HG03039 (cell line): ENCODE results near the gene MYO10.

Experiments
- ATAC-seq: cut with Tn5 transposase; IDR thresholded peaks from one replicate; pipeline ENCODE4 v1.9.1; 2021; ENCODE audit warnings: mild to moderate bottlenecking, moderate library complexity; ENCODE audit not compliant: unreplicated experiment

Gene MYO10

DNA sequence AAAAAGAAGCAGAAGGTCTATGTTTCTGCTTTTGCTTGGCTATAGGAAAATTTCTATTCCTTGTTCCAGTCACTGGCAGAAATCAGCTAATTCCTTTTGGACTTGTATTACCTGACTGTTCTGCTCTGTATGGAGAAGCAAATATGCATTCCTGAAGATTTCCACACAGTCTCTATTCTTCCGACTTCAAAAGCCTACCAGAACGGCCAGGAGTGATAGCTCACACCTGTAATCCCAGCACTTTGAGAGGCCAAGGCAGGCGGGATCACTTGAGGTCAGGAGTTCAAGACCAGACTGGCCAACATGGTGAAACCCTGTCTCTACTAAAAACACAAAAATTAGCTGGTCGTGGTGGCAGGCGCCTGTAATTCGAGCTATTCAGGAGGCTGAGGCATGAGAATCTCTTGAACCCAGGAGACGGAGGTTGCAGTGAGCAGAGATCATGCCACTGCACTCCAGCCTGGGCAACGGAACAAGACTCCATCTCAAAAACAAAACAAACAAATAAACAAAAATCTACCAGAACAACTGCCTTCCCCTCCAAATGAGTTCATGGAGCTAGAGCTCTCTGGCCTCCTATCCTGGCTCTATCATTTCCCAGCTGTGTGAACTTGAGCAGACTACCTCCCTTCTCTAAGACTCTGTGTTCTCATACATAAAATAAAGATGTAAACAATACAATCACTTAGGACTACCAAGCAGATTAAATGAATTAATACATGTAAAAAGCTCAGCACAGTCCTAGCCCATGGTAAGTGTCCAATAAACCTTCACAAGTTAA, 17.0 kb downstream of the MYO10 start:
- no peak for ATAC-seq

DNA sequence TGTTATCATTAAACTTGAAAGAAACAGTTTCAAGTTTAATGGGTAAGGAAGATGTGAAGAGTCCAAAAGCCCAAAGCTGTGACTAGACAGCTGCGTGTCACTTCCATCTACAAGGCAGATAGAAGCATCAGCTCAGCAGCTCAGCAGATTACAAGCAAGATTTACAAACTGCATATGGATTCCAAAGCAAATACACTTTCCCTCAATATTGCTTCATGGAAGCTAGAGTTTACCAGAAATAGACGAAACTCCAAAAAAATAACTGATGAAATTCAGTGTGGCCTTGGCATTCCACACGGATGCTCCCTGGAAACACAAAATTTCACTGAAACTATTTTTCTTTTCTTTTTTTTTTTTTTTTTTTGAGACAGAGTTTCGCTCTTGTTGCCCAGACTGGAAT, 17.9 kb downstream of the MYO10 start:
- no peak for ATAC-seq

DNA sequence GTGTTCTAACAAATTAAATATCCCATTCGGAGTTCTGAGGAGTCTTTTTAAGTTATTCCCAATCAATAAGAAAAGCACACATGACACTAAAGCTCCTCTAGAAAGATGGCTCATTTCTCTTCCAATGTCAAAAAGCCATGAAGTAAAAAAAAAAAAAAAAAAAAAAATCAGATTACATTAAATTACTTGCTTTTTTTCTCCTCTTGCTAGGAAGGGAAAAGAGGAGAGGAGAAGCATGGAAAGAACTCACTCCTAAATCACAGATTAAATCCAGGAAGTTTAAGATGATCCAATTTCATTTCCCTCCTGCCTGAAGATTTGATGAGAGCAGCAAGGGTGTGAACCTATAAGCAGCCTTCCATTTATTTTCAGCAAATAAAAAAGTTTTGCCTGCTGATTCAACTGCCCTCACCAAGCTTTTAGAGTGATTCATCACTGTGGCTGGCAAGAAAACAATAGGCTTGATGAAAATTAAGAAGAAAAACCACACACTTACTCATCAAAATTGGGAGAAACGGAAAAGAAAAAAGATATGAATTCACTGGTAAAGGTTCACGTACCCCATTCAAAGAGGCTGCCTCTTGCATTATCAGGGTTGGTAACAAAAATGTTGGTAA, 19.7 kb downstream of the MYO10 start:
- no peak for ATAC-seq

- ATAC-seq = no peak
Measured at GRCh38 chr5:16914584-16914983, 21.5 kb downstream of the MYO10 start.

DNA sequence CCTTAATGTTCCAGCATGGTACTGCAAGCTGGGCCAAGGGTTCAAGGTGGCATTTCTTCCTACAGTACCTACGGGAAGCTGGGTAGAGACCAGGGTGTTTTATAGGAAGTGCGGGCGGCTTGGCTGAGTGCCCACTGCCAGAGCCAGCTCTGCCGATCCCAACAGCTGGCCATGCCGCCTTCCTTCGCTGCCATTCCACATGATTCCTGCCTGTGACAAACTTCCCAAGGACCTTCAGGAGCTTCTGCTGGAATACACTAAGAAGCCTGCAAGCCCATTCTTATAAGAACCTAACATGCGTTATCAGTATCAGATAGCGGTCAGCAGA, 22.0 kb downstream of the MYO10 start:
- no peak for ATAC-seq

DNA sequence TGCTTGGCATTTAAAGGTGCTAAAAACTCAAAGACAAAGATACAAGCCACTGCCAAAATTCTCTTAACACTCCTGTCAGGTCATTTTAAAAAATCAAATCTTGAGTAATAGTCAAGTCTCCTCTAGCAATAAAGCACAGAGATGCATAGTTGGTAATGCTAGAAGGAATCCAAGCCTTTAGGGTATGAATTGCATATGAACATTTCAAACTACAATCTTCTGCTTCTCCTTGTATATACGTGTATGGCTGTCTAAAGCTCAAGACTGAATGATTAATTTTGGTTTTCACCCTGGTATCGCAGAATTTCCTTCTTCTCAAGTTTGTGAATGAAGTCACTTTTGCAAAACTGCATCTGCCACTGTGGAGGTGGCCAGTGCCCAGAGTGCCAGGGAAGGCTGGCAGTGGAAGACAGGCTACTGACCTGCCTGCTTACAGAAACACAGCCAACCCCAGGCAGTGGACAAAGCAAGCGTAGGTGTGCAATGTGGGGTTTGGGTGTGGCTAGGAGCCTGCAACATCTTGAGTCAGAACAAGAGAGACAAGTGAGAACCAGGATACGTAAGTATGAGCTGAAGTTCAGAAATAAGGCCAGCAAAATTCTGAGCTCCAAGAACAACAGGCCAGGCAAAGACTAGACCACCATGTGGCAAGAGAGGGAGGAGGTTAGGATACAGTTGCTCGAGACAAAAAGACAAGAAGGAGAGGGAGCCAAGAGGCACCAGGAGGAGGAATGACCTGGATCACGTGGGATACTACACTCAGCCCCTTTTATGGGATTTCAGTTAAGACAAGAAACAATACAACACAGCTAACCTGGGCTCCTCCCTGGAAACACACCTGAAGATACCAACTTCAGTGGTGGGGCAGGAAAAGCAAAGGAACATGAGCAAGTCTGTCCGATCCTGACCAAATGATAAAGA, 22.6 kb downstream of the MYO10 start:
- no peak for ATAC-seq

DNA sequence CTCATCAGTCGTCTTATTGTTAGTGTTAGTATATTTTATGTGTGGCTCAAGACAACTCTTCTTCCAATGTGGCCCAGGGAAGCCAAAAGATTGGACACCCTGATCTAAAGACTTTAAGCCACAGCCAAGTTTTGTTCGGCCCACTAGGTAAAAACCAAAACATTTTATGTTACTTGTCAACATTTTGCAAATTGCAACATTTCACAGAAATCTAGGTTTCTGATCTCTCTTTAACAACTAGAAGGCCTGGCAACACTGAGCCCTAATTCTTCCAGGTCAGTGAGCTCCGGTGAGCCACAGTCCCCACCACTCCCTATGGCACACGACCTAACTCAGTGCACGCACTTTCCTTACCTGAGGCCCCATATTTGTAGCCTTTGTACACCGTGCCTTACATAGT, 24.0 kb downstream of the MYO10 start:
- no peak for ATAC-seq

- ATAC-seq = no peak
Measured at GRCh38 chr5:16909464-16909863, 26.6 kb downstream of the MYO10 start.

GRCh38 chr5:16907270-16907669, 28.8 kb downstream of the MYO10 start:
- no peak for ATAC-seq

- no peak for ATAC-seq
Measured at GRCh38 chr5:16906255-16906654, 29.8 kb downstream of the MYO10 start.

DNA sequence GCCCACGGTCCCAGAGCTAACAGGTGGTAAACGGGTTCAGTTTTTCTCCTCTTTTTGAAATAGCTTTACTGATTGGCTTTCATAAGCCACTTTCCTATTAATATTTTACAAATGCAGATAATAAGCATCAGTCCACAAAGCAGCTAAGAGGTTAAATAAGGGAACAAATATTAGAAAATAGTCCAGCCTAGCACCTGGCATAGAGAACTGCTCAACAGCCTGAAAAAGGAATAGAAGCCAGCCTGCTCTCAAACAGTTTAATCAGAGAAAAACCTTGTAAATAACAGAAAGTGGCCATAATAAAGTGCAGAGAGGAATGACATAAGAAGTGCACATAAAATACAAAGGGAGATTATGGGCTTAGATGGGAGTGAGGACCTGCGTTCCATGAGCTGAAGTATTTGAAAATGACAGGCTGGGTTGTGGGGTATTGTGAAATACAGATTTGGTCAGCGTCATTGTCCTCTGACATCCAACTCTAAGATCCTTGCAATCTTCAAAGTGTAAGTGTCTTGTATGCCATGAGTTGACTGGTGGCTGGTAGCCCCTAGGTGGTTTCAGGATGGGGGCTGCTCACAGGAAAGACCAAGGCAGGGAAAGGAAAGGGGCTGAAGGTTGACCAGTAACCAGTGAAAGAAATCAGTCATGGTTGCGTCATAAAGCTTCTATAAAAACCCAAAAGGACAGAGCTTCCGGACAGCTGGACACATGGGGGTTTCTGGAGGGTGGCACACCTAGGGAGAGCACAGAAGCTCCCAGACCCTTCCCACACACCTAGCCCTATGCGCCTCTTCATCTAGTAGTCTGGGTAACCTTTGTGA, 32.4 kb downstream of the MYO10 start:
- ATAC-seq = no peak

- ATAC-seq = no peak
Measured at GRCh38 chr5:16902846-16903245, 33.2 kb downstream of the MYO10 start.

DNA sequence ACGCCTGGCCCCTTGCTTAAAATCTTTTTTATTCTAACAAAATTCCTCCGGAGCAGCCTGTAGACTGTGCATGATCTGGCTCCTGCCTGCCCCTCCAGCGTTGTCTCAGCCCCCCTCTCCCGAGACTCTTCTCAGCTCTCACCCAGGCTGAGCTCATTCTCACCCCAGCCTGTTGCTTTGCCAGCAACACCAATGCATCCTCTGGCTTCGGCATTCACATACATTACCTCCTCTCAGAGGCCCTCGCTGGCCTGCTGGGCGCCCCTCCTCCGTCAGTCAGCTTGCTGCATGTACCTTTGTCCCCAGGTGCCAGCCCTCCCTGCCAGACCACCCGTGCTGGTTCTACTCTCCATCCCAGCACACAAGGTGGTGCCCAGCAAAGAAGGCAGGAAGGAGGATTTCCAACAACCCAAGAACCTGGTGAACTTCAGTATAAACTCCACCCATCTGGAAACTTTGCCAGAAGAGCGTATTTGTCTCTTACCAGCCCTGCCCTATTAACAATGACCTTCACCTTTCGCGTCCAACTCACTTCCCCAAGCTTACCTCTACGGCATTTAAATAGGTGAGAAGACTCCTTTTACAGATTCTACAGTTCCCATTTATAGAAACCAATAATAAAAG, 35.0 kb downstream of the MYO10 start:
- no peak for ATAC-seq

GRCh38 chr5:16899171-16899570, 36.9 kb downstream of the MYO10 start:
- ATAC-seq = no peak

DNA sequence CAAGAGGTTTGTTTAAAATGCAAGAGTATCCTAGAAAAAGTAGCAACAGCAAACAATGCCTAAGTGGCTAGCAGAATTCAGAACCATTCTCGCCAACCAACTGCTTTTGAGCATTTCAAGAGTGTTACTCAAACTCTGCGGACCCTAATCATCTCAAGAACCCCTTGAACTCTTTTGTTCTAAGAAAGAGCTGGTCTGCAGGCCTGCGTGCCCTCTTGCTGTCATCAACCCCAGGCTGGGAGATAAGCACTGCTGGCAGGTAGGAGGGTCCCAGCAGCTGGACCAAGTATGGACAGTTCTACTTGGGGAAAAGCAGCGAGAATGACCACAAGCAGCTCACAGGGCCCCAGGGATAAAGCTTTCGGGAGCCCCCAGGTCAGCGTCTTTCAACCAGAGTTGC, 38.3 kb downstream of the MYO10 start:
- ATAC-seq = no peak

DNA sequence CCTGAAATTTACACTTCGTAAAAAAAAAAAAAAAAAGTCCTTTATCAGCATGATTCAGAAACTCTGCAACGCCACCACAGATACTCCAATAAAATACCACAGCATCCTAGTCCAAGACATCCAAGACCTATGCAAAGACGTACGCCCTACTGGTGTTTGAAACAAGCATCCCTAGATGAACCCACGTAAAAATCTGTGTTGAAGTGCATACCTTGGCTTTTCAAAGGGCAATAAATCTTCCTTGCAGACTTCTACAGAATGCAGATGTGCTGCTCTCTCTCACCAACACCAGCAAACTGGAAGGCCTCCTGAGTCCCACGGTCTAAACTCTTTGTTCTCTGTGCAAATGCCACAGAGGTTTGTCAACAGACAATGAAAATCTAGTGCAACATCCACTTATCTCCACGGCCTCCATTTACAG, 38.8 kb downstream of the MYO10 start:
- ATAC-seq = no peak

DNA sequence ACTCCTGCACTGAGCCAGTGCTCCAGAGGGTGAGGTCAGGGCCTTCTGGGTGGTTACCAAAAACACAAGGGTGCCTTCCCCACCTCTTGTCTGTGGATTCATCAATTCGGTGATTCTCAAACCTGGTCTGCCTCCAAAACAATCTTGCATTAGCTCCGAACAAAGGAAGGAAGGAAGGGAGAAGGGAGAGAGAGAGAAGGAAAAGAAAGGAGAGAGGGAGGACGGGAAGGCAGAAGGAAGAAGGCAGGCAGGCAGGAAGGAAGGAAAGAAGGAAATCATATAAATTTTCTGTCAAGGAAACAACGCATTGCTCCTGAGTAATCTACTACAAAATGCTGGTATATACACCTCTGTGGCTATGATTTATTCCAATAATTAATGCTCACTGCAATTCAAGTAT, 39.3 kb downstream of the MYO10 start:
- ATAC-seq = no peak

- ATAC-seq = no peak
Measured at GRCh38 chr5:16894236-16895057, 41.6 kb downstream of the MYO10 start.

DNA sequence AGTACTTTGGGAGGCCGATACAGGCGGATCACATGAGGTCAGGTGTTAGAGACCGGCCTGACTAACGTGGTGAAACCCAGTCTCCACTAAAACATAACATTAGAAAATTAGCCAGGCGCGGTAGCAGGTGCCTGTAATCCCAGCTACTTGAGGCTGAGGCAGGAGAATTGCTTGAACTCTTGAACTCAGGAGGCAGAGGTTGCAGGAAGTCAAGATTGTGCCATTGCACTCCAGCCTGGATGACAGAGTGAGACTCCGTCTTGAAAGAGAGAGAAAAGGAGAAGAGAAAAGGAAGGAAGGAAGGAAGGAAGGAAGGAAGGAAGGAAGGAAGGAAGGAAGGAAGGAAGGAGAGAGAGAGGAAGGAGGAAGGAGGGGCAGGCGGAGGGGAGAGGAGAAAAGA, 45.1 kb downstream of the MYO10 start:
- no peak for ATAC-seq
